ENCODE results near the gene MPP3.
A peak's percentile ranks its signal among the peaks of the same experiment; 100 is the strongest.
"Not testable (repeated sequence)": the region's sequence is repeated elsewhere in the genome, so short reads cannot be mapped to it uniquely, and the experiment has no call there.

MPP3 gene

DNA sequence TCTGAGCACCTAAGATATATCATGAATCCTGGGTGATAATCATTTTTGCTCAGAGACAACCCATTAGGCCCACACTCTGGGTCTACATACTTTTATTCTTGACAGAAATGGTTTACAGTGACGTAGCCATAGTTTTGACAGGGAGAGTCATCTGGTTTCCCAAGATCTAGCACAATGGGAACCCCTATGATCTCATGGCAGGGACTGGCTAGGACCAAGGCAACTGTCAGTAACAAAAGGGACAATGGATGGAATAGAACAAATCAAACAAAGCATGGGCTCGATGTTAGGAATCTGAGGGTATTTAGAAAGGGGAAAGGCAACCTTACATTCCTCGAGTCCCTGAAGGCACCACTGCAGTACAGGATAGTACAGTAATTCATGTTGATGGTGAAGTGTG lies 32.2 kb downstream of the MPP3 start:
- DNase-seq, result no peak

DNA sequence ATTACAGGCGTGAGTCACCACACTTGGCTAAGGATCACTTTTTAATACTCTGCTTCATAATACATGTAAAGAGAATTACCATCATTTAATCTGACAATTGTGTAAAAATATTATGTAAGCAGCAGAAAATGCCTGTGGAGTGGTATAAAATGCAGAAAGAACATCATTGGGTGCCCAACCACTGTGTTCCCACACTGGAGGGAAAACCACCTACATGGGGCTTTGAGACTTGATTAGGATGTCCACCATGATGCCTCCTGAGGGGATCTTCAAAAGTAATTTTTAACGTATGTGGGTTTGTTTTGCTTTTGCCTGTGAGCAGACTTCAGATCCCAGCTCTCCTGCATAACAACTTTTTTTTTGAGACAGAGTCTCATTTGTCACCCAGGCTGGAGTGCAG lies 33.9 kb downstream of the MPP3 start:
- DNase-seq, result no peak

DNA sequence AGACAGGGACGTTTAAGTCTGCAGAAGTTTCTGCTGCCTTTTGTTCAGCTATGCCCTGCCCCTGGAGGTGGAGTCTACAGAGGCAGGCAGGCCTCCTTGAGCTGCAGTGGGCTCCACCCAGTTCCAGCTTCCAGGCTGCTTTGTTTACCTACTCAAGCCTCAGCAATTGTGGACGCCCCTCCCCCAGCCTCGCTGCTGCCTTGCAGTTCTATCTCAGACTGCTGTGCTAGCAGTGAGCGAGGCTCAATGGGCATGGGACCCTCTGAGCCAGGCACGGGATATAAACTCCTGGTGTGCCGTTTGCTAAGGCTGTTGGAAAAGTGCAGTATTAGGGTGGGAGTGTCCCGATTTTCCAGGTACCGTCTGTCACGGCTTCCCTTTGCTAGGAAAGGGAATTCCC lies 34.9 kb downstream of the MPP3 start:
- not testable (repeated sequence) for DNase-seq

DNA sequence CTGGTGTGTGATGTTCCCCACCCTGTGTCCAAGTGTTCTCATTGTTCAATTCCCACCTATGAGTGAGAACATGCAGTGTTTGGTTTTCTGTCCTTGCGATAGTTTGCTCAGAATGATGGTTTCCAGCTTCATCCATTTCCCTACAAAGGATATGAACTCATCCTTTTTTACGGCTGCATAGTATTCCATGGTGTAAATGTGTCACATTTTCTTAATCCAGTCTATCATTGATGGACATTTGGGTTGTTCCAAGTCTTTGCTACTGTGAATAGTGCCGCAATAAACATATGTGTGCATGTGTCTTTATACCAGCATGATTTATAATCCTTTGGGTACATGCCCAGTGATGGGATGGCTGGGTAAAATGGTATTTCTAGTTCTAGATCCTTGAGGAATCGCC lies 40.3 kb downstream of the MPP3 start:
- not testable (repeated sequence) for DNase-seq

DNA sequence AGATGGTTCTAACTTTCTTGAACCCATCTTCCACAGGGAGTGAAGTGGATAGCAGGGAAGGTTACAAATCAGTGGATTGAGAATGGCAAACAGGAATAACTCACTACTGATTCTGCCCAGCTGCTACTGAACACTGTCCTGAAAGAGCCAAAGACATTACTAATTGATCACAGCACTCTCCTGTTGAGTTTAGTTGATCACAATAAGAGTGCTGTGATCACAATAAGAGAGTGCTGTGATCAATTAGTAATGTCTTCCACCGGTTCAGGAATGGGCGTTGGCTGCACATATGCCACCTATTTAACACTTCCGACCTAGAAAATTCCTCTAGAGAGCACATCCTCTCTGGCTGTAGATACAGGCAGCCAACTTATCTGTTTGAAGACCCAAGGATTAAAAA lies 41.4 kb downstream of the MPP3 start:
- no peak for DNase-seq

DNA sequence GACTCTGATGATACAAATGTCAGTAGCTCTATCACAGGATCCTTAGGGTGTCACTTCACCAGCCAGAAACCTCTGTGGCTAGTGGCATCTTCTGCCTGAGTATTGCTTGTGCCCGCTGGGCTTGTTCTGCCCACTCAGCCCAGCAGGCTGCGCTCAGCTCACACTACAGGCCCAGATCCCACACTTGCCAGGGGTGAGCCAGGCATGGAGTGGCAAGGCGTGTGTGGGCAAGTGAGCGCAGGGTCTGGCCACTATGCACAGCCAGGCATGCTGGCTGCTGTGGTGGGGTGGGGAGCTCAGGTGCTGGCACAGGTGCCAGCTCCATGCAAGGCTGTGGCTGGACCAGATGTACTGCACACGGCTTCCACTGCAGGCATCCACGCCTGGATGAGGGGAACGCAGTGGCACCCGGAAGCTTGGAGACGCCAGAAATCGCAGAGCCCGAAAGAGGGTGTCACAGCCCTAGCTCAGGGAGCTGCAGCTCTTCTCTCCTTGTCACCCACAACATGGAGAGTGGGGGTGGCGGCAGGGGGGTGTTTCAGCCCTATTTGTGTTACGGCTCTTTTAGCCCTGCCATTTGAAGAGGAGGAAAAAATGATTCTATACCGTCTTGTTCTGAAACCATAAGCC lies 42.5 kb downstream of the MPP3 start:
- DNase-seq, result no peak

DNA sequence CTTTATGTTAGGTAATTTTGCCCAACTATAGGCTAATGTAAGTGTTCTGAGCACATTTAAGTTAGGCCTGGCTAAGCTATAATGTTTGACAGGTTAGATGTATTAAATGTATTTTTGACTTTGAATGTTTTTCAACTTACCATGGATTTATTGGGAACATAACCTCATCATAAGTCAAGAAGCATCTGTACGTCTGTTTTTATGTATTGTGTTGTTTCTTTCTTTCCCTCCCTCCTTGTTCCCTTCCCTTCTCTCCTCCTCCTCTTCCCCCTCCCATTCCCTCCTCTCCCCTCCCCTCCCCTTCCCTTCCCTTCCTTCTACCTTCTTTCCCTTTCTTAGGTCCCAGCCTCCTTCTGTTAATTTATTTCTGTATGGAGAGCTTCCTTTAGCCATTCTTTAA lies 43.5 kb downstream of the MPP3 start:
- DNase-seq, result no peak

DNA sequence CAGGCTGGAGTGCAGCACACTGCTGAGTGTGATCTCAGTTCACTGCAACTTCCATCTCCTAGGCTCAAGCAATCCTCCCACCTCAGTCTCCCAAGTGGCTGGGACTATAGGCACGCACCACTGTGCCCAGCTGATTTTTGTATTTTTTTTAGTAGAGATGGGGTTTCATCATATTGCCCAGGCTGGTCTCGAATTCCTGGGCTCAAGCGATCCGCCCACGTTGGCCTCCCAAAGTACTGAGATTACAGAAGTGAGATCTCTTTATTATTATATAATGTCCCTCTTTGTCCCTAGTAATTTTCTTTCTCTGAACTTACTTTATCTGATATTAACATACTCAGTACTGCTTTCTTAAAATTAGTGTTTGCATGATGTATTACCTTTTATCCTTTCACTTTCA lies 44.4 kb downstream of the MPP3 start:
- DNase-seq, result no peak

DNA sequence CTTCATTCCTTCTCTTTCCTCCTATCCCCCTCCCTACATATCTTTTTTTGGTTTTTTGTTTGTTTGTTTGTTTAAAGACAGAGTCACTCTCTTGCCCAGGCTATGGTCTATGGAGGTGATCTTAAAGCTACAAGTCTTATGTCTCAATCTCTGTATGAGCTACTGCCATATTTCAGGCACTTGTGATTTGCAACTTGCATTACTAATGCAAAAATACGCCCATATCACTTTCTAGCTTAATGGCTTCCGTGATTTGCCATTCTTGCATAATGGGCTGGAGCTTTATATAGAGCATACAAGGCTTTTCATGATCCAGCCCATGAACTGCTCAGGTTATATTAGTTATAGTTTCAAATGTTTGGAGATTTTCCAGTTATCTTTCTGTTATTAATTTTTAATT lies 45.2 kb downstream of the MPP3 start:
- DNase-seq, result no peak

DNA sequence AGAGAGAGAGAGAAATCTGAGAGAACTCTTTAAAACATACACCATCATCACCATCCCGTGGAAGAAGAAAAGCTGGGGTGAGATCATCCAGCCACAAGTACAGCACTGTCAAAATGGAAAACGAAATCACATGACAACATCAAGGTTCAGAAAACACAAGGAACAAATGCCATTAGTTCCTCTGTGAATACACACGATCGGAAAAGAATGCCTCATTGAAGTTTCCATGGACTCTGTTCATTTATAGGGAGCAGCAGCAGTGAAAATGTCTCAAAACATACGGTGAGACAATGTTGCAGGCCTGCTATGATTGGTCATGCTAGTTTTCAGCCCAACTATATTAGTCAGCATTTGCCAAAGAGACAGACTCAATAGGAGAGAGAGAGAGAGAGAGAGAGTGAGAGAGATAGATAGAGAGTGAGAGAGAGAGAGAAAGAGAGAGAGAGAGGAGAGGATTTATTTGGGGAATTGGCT lies 48.3 kb downstream of the MPP3 start:
- no peak for DNase-seq

DNA sequence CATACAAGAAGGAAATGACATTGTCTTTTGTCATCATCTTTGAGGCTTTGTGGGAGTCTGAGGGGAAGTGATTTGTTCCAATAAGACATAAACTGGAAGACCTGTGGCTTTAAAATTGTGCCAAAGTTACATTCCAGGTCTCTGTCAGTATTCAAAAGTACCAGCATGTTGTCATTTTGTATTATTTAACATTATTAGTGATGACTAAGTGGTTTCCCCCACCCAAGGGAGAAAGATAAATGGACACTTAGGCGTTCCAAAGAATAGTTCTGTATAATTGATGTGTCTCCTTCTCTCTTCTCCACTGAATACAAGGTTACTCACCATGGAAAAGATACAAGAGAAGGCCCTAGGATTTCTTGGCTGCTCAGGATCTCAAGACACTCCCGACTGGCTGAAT lies 48.9 kb downstream of the MPP3 start:
- DNase-seq, result no peak

DNA sequence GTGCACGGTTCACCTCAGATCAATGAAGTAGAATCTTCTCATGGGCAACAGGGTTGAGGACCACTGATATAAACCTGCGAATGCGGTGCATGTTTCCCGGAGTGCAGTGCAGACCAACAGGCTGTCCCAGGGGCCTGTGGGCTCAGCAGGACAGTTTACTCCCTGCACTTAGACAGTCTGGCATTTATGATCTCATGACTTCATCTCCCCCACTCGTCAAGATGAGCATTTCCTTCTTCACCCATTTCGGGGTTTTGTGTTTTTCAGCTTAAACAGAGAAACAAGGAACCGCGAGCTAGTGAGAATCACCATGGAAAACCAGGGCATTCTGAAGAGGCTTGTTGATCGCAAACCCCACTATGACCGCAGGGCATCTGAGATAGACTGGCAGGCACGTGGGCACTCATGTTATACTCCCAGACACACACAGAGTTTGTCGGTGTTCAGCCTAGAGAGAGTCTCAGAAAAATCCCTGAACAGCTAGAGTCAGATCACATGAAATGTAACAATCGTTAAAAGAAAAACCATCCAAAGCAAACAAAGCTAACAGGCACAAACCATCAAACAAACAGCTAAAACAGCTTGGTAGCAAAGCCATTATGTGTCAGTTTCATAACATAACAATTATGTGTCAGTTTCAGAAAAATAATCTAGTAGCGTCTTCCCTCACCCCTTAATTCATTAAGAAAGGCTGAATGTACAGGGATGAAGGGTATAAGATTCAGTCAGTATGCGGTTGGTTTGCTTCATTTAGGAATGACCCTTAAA lies 49.8 kb downstream of the MPP3 start:
- DNase-seq, result no peak

DNA sequence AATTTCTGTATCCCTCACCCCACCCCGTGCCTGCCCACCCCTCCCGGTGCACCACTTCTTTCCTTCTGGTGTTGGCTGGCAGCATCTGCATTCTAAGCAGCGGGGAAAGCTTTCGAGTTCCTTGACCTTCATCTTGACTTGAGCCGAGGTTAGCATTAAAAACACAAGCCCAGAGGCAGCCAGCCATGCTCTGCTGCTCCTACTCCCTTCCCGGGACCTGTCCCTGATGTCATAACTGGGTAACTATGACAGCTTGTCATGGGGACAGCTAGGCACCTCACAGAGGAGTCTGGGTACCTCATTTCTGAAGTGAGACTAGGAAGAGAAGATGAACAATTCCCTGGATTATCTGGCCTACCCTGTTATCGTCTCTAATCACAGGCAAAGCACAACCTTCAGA lies 52.8 kb downstream of the MPP3 start, which contains the start of gene CFAP97D1:
TSS of gene CFAP97D1 (plus strand) at position 301 of the 400 bp plus-strand sequence. CDS start at position 329, 28 bp downstream.
- DNase-seq, result no peak

DNA sequence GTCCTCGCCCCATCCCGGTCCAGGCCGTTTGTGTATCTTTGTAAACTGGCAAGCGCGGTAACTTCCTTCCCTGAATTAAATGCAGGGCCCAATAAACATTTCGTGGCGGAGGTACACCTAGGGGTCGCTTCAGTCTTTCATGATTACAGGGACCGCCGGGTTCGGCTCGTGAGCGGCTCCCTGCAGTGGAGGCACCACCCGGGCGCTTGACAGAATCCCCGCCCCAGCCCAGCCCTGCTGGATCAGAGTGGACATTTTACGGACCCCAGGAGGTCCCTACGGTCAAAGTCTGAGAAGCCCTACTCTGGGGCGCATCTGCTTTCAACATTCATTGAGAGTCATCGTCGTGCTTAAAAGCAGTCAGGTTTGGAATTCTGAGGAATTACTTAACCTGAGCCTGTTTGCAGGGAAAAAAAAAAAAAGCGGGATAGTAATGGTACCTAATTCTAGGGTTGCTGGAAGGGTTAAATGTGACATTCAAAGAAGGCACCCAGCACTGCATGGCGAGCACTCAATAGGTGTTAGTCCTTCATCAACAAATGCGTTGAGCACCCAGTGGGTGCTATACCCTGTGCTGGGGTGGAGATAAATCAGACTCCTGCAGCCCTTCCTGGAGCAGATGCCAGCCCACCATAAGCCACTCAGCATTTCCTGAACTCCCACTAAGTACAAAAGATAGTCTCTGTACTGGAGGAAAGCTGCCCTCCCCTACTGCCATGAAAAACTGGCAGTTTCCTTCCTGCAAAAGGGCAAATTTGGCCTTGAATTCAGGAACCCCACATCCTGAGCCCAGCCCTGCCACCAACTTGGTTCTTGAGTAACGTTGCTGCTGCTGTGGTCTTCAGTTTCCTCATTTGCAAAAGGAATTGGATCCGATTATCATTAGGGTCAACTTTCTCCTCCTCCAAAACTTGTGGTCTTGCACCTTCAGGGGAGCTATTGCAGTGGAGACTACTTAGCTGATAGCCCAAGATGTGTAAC lies 53.5 kb downstream of the MPP3 start:
- DNase-seq, result no peak

DNA sequence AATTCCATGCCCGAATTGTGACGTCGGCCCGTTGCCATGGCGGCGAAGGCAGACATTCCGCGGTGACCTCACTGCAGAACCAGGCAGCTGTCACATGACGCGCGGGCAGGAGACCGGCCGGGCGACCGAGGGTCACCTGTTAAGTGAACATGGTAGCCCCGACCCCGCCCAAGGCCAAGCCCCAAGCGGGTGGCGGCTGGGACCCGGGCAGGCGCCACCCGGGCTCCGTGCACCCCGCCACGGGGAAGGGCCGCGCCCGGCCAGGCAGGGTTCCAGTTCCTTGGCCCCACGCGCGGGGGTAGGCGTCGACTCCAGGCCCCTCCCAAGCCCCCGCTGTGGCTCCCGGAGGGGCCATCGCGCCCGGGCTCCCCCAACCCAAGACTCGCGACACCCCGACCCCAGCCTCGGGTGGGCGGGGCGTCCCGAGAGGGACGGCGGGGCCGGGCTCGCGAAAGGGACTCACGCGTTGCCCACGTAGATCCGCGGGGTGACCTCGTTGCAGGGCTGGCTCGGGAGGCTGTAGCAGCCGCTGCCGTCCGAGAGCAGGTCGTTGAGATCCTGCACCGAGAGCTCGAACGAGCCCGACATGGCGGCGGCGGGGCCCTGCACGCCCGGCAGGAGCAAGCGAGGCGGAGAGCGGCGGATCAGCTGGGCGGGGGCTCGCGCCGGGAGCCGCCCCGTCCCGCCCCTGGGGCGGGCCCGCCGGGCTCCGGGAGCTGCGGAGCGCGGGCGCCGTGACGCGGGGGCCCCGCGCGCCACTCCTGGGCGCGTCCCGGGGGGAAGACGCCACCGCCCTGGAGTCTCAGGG lies 54.4 kb downstream of the MPP3 start, which contains the start of gene DUSP3:
TSS of gene DUSP3 (minus strand) at position 641 of the 808 bp plus-strand sequence. CDS start at position 588, 53 bp downstream.
- peak; percentile 77 for DNase-seq

DNA sequence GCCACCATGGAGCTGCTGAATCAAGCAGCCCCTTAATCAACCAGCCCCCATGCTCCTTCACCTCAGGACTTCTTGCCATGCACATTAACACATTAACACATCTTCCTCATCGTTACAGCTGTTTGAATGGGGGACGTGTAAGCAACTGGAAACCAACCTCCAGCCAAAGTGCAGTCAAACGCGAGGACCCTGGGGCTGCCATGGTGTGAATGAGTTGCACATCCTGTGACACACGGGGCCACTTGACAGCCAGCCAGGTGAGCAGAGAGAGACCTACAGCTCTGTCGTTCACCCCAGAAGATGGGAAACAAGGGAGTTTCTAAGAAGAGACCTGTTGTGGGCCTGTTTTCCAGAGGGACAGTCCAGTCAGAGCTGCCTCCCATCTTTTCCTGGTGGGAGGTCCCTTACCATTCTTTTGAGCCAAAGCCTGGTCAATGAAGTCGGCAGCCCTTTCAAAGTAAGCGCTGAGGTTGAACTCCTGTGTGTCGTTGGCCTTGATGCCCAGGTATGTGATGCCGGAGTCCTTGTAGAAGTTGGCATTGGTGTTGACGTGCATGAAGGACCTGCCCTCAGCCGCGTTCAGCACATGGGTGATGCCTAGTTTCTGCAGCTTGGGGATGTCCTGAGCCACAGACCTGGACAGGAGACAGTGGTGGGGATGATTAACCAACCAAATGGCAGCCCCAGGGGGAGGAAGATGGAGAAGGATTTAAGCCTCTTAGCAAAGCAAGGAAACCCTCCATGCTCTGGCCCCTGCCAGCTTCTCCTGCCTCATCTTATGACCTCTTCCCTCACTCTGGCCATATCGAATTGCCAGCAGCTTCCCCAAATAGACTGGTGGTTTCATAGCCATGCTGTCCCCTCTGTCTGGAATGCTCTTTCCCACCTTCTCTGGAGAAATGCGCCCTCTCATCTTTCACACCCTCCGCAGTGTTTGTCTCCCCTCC lies 58.4 kb downstream of the MPP3 start:
- DNase-seq, result no peak

DNA sequence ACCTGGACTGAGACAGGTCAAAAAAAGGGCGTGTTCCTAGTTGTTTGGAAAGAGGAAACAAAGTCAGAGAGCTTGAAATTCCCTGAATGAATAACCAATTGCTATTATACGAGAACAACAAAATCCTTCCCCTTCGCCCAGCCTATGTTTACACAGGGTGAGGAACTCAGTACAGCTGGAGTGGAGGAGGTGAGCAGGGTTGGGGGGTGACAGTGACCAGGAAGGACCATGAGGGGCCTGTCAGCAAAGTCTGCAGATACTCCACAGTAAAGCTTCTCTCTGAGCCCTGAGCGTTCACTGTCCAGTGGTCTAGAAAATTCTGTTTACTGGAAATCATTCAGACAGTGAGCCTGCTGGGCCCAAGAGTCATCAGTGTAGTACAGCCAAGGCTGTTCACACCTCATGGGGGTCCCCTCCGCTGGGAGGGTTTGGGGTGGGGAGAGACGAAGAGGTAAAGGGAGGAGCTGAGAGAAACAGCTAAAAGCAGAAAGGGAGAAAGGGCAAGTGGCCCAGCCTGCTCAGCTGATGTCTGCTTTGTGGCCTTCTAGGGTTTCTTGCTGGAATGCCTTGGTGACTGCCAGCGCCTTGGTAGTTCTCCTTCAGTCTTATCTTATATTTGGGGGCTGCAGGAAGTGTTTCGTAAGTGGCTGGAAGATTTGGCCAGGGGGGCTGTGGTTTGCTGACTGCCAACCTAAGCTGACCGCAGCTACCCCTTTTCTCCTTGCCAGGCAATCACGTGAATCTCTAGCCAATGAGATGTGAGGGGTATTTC lies 59.9 kb downstream of the MPP3 start:
- no peak for DNase-seq

DNA sequence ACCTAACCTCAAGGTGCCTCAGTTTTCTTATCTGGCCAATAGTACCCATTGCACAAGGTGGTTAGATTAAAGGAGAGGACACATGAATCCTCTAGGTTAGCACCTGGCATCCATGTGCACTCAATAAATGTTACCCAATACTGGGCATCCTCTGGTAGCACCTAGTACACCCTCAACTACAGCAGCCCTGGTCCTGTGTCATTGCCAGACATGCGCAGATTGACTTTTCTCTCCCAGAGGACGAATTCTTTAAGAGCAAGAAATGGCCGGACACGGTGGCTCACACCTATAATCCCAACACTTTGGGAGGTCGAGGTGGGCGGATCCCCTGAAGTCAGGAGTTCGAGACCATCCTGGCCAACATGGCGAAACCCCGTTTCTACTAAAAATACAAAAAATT lies 61.5 kb downstream of the MPP3 start:
- no peak for DNase-seq

DNA sequence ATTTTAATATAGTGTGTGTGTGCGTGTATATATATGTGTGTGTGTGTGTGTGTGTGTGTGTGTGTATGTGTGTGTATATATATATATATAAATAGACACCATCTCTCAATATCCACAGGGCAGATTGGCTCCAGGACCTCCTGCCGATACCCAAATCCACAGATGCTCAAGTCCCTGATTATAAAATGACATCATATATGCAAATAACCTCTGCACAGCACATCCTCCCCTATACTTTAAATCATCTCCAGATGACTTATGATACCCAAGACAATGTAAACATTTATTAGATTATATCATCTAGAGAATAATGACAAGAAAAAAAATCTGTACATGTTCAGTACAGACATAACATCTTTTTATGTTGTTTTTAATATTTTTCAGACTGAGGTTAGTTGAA lies 62.0 kb downstream of the MPP3 start:
- no peak for DNase-seq

DNA sequence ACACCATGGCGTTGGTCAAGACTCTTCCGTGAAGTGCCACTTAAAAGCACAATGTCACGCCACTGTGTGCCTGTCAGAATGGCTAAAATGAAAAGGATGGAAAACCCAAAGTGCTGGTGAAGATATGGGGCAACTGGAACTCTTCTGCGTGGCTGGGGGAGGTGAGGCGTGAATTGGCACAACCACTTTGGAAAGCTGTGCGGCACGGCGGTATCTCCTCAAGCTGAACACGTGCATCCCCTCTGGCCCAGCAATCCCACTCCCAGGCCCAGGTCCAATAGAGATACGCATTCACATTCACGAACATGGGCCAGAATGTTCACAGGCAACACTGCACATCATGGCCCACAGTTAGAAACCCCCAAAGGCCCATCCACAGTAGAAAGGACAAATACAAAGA lies 63.1 kb downstream of the MPP3 start:
- DNase-seq, result no peak
